ENCODE measurements around the gene ALS2.

ALS2 gene

DNA sequence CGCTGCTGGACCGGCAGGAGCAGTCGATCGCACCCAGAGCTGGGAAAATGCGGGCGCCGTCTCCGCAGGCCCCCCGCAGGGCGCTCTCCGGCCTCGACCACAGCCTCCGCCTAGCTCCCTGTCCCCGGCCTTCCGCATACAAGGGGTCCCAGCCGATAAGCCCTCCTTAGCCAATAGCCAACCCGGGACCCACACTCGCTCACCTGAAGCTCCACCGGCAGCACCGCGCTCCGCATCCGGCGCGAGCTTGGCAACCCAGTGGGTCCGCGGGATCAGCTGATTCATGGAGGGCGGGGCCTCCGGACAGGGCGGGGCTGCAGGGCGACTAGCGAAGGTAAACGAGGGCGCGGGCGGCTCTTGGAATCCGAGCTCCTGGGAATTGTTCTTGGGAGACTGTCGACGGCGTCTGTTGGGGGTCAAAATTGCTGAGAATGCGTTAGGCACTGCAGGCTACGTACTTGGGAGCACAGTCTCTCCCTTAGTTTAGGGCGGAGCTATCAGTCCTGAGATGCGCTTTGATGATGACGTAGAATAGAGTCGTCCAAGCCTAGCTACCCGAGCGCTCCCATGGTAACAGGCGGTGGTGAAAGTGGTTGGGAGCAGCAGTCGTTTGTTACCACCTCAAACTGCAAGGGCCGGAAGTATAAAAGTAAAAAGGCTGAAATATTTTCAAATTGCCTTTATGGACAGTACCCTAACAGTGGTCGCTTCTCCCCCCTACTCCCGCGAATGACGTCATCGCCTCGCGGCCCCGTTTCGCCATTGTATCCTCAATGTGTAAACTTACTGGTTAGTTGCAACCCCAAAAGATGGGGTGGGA lies at the start of gene ALS2:
Gene ALS2, minus strand, starts transcription at position 260 of the 820 bp plus-strand sequence. CDS start 12,048 bp downstream, outside the sequence.
- TF ChIP-seq, protein P1, sequence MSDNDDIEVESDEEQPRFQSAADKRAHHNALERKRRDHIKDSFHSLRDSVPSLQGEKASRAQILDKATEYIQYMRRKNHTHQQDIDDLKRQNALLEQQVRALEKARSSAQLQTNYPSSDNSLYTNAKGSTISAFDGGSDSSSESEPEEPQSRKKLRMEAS (IDR thresholded peaks at IDR 0.05) = peak; percentile 8; the same call in 1 of the 2 replicates
- TF ChIP-seq FOXM1 (IDR thresholded peaks at IDR 0.05; ENCODE audit: borderline replicate concordance, low read depth) = 0 out of 2 replicates have a peak, but pooled peaks have one; percentile 37
- TF ChIP-seq TEAD4 (IDR thresholded peaks at IDR 0.05) = peak; percentile 48
- TF ChIP-seq NFIC (IDR thresholded peaks at IDR 0.05) = peak; percentile 44
- TF ChIP-seq CEBPB (IDR thresholded peaks at IDR 0.05) = no peak
- TF ChIP-seq, protein P2, sequence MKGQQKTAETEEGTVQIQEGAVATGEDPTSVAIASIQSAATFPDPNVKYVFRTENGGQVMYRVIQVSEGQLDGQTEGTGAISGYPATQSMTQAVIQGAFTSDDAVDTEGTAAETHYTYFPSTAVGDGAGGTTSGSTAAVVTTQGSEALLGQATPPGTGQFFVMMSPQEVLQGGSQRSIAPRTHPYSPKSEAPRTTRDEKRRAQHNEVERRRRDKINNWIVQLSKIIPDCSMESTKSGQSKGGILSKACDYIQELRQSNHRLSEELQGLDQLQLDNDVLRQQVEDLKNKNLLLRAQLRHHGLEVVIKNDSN (IDR thresholded peaks at IDR 0.05) = peak; percentile 85
- TF ChIP-seq TAF1 (IDR thresholded peaks at IDR 0.05; ENCODE audit: low read depth) = peak; percentile 74; the same call in 1 of the 2 replicates
- no peak for TF ChIP-seq REST (IDR thresholded peaks at IDR 0.05; ENCODE audit: low read depth)
- peak; percentile 88 for TF ChIP-seq CREB1 (IDR thresholded peaks at IDR 0.05; ENCODE audit: low read depth)
- TF ChIP-seq EGR1 (IDR thresholded peaks at IDR 0.05) = no peak
- TF ChIP-seq TCF12 (IDR thresholded peaks at IDR 0.05; ENCODE audit: low read depth) = 0 out of 2 replicates have a peak, but pooled peaks have one; percentile 56
- no peak for TF ChIP-seq EP300 (IDR thresholded peaks at IDR 0.05; ENCODE audit: borderline replicate concordance)

DNA sequence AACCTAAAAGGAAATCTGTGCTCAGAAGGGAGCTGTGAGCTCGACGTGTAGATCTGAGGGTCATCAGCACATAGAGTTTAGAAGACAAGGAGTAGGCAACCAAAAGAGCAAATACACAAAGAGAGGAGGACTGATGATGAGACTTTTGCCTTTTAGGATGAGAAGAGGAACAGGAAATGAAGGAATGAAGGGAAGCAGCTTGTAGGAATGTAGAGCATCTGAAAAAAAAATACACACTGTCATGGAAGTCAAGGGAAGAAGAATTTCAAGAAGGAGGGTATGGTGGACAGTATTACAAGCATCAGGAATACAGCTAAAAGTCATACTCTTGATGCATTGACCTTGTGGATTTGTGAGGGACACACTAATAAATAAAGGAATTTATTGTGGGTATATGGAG lies 47.5 kb upstream of the ALS2 start:
- TF ChIP-seq TEAD4 (IDR thresholded peaks at IDR 0.05) (no peak), TCF12 (IDR thresholded peaks at IDR 0.05; ENCODE audit: low read depth) (no peak), FOXM1 (IDR thresholded peaks at IDR 0.05; ENCODE audit: borderline replicate concordance, low read depth) (no peak), REST (IDR thresholded peaks at IDR 0.05; ENCODE audit: low read depth) (no peak), EGR1 (IDR thresholded peaks at IDR 0.05) (no peak), RAD21 (IDR thresholded peaks at IDR 0.05; ENCODE audit: low read depth) (no peak), CREB1 (IDR thresholded peaks at IDR 0.05; ENCODE audit: low read depth) (no peak), CEBPB (IDR thresholded peaks at IDR 0.05) (no peak), YY1 (IDR thresholded peaks at IDR 0.05; ENCODE audit: low read depth) (no peak), EP300 (IDR thresholded peaks at IDR 0.05; ENCODE audit: borderline replicate concordance) (no peak)
- TF ChIP-seq, protein P2 (IDR thresholded peaks at IDR 0.05) = no peak
- TF ChIP-seq, protein P1 (IDR thresholded peaks at IDR 0.05) = no peak

DNA sequence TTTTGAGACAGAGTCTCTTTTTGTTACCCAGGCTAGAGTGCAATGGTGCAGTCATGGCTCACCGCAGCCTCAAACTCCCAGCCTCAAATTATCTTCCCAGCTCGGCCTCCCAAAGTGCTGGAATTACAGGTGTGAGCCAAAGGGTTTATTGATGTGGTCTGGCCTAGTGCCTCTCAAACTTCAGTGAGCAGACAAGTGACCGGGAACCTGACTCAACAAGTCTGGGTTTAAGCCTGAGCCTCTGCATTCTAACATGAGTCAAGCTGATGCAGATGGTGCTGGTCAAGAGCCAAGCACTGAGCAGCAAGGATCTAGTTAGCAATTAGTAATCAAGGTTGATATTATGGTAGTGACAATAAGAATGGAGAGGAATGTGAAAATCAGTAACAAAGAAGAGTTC lies 46.9 kb upstream of the ALS2 start:
- no peak for TF ChIP-seq NFIC (IDR thresholded peaks at IDR 0.05)
- TF ChIP-seq RAD21 (IDR thresholded peaks at IDR 0.05; ENCODE audit: low read depth) = no peak
- no peak for TF ChIP-seq EP300 (IDR thresholded peaks at IDR 0.05; ENCODE audit: borderline replicate concordance)
- no peak for TF ChIP-seq REST (IDR thresholded peaks at IDR 0.05; ENCODE audit: low read depth)
- TF ChIP-seq CEBPB (IDR thresholded peaks at IDR 0.05) = no peak
- no peak for TF ChIP-seq ZBTB7A (IDR thresholded peaks at IDR 0.05; ENCODE audit: low read depth)

DNA sequence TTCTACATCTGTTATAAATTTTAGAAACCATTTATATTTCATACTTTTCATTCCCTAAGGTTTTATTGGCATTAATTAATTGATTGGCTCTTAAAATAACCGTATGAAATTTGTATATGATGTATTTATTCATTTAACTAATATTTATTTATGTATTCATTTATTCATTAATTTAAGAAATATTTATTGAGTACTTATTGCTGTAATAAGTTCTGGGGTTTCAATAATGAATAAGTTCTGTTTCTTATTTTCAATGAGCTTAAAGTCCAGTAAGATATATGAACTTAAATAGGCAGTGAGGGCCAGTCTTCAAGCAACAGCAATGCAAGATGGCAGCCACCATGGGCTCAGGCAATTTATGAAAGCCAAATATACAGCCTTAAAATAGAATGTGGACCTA lies 43.5 kb upstream of the ALS2 start:
- no peak for TF ChIP-seq TEAD4 (IDR thresholded peaks at IDR 0.05)

Measured in Ishikawa (cell line).